Muscle layer of duodenum (tissue), 2 donors: ENCODE measurements around the gene CNPY4.

Experiments
- H3K27ac ChIP-seq: one replicate; pipeline ENCODE4 v1.7.0; 2013; ENCODE audit warnings: mild to moderate bottlenecking, low read length
- H3K27me3 ChIP-seq: one replicate; pipeline ENCODE4 v1.7.0; 2013; ENCODE audit warnings: low read depth, mild to moderate bottlenecking, control low read depth, low read length
- H3K36me3 ChIP-seq, 2 donors: one replicate each; pipeline ENCODE4 v1.7.0; 2013; ENCODE audit warnings: low read length in 2 of 2, control low read depth in 1 of 2, mild to moderate bottlenecking in 1 of 2; ENCODE audit not compliant: insufficient read depth in 2 of 2, control insufficient read depth in 1 of 2
- H3K4me1 ChIP-seq, 2 donors: one replicate each; pipeline ENCODE4 v1.7.0; 2013; ENCODE audit warnings: low read length in 2 of 2, mild to moderate bottlenecking in 2 of 2, control low read depth in 1 of 2, moderate library complexity in 1 of 2; ENCODE audit not compliant: insufficient read depth in 2 of 2, control insufficient read depth in 1 of 2
- H3K4me3 ChIP-seq, 2 donors: one replicate each; pipeline ENCODE4 v1.7.0; 2013; ENCODE audit warnings: low read length in 2 of 2, low read depth in 1 of 2, mild to moderate bottlenecking in 1 of 2
- H3K9me3 ChIP-seq, 2 donors: one replicate each; pipeline ENCODE4 v1.7.0; 2013; ENCODE audit warnings: low read length in 2 of 2, control low read depth in 1 of 2, mild to moderate bottlenecking in 1 of 2; ENCODE audit not compliant: control insufficient read depth in 1 of 2
- donor health status: healthy.

Gene CNPY4, protein sequence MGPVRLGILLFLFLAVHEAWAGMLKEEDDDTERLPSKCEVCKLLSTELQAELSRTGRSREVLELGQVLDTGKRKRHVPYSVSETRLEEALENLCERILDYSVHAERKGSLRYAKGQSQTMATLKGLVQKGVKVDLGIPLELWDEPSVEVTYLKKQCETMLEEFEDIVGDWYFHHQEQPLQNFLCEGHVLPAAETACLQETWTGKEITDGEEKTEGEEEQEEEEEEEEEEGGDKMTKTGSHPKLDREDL

DNA sequence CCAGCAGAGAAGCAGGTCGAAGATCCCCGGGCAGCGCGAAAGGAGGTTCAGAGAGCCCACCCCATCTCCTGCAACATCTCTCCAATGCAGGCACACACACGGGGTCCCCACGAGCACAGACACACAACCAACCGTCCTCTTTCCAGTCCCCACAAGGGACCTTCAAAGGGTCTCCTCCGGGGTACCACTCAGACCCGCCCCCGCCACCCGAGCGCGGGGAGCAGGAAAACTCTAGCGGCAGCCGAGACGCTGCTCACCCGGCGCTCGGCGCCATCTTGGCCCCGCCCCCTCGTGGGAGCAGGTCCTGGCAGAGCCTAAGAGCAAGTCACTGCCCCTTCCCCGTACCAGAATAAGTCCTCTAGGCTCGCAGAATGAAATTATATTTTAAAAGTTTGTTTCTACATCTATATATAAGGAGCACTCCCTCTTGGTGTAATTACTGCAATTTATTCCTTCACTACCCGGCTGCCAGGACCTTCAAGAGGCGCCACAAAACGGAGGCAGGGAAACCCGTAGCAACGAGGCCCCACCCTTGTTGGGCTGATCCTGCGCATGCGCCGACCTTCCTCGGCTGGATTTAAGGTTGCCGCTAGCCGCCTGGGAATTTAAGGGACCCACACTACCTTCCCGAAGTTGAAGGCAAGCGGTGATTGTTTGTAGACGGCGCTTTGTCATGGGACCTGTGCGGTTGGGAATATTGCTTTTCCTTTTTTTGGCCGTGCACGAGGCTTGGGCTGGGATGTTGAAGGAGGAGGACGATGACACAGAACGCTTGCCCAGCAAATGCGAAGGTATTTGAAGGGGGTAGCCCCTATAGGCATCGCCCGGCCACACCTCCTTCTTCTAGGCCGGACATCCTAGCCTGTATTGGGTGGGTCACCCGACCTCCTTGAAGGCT, at the start of gene CNPY4, which contains the start of gene TAF6:
TSS of gene CNPY4 (plus strand) at position 563 of the 898 bp plus-strand sequence. CDS start at position 674, 111 bp downstream.
TSS of gene TAF6 (minus strand) at position 287 of the 898 bp plus-strand sequence. CDS start 5,149 bp downstream, outside the sequence.
- peaks cover 6 to 18% of the 10 kb centered on the region in 2 donors for H3K4me1 ChIP-seq
- H3K36me3 ChIP-seq: no peaks in the 10 kb centered on the region
- peak within 1 kb of the TSS; percentile 93 to 98 for H3K4me3 ChIP-seq
- no peaks in the 10 kb centered on the region for H3K27me3 ChIP-seq
- peak within 1 kb of the TSS; percentile 95 for H3K27ac ChIP-seq
- H3K9me3 ChIP-seq: no peaks in the 10 kb centered on the region

GRCh38 chr7:100069991-100070390, 49.4 kb upstream of the CNPY4 start:
- H3K27ac ChIP-seq: no peak overlapping the region
- peaks cover 50 to 59% of the 10 kb centered on the region in 2 donors for H3K36me3 ChIP-seq
- H3K9me3 ChIP-seq: peaks cover 20 to 22% of the 10 kb centered on the region in 2 donors
- no peak overlapping the region for H3K4me3 ChIP-seq
- H3K27me3 ChIP-seq: no peaks in the 10 kb centered on the region
- H3K4me1 ChIP-seq: peaks cover 0 to 11% of the 10 kb centered on the region in 2 donors

DNA sequence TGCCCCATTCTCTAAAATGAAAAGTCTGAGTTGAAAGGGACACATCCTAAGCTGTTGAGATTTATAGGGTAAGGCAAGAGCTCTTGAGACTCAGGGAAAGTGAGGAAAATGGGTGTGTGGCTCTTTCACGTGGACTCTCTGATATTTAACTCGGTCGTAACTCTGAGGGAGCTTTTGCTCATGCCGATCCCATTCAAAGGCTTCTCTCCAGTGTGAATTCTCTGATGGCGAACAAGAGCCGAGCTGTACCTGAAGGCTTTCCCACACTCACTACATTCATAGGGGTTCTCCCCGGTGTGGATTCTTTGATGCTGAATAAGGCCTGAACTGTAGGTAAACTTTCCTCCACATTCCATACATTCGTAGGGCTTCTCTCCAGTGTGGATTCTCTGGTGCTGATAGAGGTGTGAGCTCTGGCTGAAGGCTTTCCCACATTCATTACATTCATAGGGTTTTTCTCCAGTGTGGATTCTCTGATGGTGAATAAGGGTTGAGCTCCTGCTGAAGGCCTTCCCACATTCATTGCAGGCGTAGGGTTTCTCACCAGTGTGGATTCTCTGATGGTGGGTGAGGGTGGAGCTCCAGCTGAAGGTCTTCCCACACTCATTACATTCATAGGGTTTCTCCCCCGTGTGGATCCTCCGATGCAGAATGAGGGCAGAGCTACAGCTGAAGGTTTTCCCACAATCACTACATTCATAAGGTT, 48.3 kb upstream of the CNPY4 start:
- Histone ChIP-seq H3K9me3 (peaks cover 20 to 22% of the 10 kb centered on the region in 2 donors), H3K27ac (no peak overlapping the region), H3K36me3 (peaks cover 60 to 71% of the 10 kb centered on the region in 2 donors), H3K4me1 (no peaks in the 10 kb centered on the region), H3K4me3 (peak overlapping the region in 1 of 2 donors; percentile 30), H3K27me3 (no peaks in the 10 kb centered on the region)

GRCh38 chr7:100072462-100072861, 47.0 kb upstream of the CNPY4 start:
- Histone ChIP-seq H3K4me3 (peak overlapping the region in 1 of 2 donors; percentile 30), H3K36me3 (peaks cover 68 to 82% of the 10 kb centered on the region in 2 donors), H3K27ac (no peak overlapping the region), H3K27me3 (no peaks in the 10 kb centered on the region), H3K9me3 (peaks cover 20 to 22% of the 10 kb centered on the region in 2 donors), H3K4me1 (no peaks in the 10 kb centered on the region)

DNA sequence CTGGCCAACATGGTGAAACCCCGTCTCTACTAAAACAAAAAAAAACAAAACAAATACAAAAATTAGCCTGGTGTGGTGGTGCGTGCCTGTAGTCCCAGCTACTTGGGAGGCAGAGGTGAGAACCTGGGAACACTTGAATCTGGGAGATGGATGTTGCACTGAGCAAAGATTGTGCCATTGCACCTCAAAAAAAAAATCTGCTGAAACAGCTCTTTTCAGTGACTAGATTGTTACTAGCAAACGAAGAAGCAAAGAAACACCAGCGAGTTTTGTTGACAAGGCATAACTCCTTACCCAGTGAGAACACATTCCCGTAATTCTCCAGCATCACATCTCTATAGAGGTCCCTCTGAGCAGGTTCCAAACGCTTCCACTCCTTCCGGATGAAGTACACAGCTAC, 44.6 kb upstream of the CNPY4 start:
- H3K4me3 ChIP-seq: no peak overlapping the region
- no peak overlapping the region for H3K27ac ChIP-seq
- H3K27me3 ChIP-seq: no peaks in the 10 kb centered on the region
- H3K36me3 ChIP-seq: peaks cover 66 to 83% of the 10 kb centered on the region in 2 donors
- peaks cover 0 to 10% of the 10 kb centered on the region in 2 donors for H3K4me1 ChIP-seq
- H3K9me3 ChIP-seq: peaks cover 20 to 22% of the 10 kb centered on the region in 2 donors

DNA sequence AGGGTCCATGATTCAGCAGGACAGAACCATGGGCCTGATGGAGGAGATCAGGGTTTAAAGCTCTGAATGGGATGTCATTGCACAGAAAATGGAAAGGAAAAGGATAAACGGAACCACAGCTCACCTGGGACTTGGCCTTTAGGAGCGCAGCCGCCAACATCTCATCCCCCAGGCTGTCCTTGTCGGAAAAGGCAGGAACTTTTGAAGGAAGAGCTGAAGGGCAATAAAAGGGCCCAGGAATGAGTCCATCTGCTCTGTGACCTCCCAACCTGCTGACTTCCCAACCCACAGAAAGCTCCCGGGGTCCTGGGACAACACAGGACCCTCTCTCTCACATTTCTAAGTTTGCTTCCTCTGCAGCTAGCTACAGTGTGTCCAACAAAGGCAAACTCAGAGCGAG, 44.0 kb upstream of the CNPY4 start:
- H3K4me1 ChIP-seq: peaks cover 0 to 16% of the 10 kb centered on the region in 2 donors
- H3K27me3 ChIP-seq: no peaks in the 10 kb centered on the region
- H3K36me3 ChIP-seq: peaks cover 61 to 77% of the 10 kb centered on the region in 2 donors
- H3K27ac ChIP-seq: no peak overlapping the region
- no peak overlapping the region for H3K4me3 ChIP-seq
- H3K9me3 ChIP-seq: peaks cover 20 to 22% of the 10 kb centered on the region in 2 donors

DNA sequence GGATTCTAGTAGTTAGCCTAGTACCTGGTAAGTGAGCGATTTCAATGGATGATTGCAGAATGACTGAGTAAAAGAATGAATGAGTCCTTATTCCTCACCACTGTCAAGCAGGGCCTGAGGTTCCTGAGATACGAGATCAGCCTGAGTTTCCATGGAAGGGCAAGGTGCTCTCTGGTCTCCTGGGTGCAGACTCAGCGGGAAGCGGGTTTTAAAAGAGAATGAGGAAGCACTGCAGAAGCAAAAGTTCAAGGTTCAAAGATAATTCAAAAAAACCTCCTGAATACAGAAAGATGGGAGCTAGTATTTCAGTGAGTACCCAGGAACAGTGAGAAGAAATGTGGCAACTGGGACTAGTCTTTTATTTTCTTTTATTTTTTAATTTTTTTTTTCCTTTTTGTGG, 42.2 kb upstream of the CNPY4 start:
- Histone ChIP-seq H3K27ac (no peak overlapping the region), H3K27me3 (no peaks in the 10 kb centered on the region), H3K36me3 (peaks cover 43 to 59% of the 10 kb centered on the region in 2 donors)

DNA sequence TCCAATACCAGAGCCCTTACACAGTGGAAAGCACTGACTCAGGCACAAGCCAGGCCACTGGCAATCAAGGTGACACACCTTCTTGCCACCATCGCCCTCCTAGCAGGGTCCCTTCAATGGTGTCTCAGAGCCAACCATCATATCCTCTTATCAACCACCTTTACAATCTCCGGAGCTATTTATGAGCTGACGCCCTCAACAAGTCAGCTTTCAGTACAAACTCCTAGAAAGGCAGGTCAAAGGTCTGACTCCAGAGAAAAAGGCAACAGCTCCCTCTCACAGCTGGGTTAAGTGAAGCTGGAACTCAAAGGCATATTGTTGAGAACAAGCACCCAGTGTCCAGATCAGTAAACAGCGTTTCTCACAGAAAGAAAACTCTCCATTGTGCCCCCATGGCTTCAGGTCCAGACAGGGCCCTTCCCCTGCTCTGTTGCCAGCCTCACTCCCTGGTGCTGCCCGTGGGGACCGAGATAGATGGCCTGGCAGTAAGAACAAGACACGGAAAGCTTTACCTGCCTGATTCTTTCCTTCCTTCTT, 40.3 kb upstream of the CNPY4 start:
- peak overlapping the region; percentile 35 for H3K27ac ChIP-seq

More for the DNA sequence above, 42.2 kb upstream of the CNPY4 start:
- H3K9me3 ChIP-seq: peaks cover 2 to 4% of the 10 kb centered on the region in 2 donors
- H3K4me1 ChIP-seq: peaks cover 0 to 21% of the 10 kb centered on the region in 2 donors
- no peak overlapping the region for H3K4me3 ChIP-seq

DNA sequence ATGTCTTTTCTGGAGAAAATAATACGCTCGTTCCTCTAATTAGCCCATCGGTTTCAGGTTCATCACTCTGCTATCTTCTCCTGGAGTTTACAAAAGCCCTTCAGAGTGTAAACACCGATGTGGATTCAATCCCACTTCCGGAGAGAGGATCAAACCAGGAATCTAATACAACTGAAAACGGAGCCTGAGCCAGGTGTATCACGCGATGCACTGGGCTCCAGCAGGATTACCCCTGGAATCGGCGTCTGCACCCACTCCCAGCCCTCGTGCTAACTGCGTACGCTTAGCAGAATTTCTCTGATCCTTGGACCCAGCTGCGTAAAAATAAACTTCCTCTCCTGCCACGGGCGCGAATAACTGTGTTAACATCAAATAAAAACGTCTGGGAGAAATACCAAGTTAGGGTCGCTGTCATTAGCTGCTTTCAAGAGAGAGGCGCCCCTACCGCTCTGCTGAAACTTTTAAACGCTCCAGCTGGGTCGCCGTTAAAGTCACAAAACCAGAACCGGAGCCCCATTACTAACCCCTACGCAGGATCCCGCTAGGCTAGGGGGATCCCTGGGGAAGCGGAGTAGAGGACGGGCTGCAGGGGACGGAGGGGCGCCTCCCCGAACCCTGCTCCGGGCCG, 38.4 kb upstream of the CNPY4 start:
- H3K4me3 ChIP-seq: peak overlapping the region; percentile 94
- peaks cover 0 to 30% of the 10 kb centered on the region in 2 donors for H3K4me1 ChIP-seq
- H3K9me3 ChIP-seq: no peaks in the 10 kb centered on the region
- H3K27ac ChIP-seq: peak overlapping the region; percentile 89
- peaks cover 8 to 21% of the 10 kb centered on the region in 2 donors for H3K36me3 ChIP-seq
- no peaks in the 10 kb centered on the region for H3K27me3 ChIP-seq

More for the DNA sequence above, 40.3 kb upstream of the CNPY4 start:
- H3K27me3 ChIP-seq: no peaks in the 10 kb centered on the region
- H3K36me3 ChIP-seq: peaks cover 27 to 41% of the 10 kb centered on the region in 2 donors
- H3K4me3 ChIP-seq: no peak overlapping the region
- no peaks in the 10 kb centered on the region for H3K9me3 ChIP-seq
- H3K4me1 ChIP-seq: peaks cover 0 to 30% of the 10 kb centered on the region in 2 donors

DNA sequence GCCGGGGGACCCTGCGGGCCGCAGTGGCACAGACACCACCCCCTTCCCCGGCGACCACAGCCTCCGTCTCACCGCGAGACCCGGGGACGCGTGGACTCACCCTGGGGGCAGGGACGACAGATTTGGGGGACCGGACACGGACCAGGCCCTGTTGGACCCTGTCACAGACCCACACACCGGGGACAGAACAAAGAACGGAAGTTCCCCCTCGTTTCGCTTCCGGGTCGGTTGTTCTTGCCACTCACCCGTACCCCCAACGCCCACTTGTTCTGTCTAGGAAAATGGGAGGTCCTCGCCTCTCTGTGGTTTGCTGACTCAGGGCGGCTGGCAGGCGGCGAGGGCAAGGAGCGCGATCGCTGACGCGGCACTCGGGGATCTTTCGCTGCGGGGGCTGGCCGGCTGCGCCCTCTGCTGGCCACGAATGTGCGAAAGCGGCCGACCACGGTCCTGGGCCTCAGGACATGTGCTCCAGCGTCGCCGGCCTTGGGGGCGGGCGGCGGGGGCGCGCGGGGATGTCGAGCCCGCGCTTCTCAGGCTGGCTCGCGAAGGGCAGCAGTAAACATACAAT, 37.8 kb upstream of the CNPY4 start, which contains the start of gene ZNF3:
TSS of gene ZNF3 (minus strand) at position 189 of the 568 bp plus-strand sequence. CDS start 4,366 bp downstream, outside the sequence.
- Histone ChIP-seq H3K4me1 (peaks cover 0 to 30% of the 10 kb centered on the region in 2 donors), H3K27ac (peak within 1 kb of the TSS; percentile 89)

More for the DNA sequence above, 37.8 kb upstream of the CNPY4 start, which contains the start of gene ZNF3:
- Histone ChIP-seq H3K36me3 (peaks cover 5 to 16% of the 10 kb centered on the region in 2 donors), H3K4me3 (peak within 1 kb of the TSS; percentile 94), H3K9me3 (no peaks in the 10 kb centered on the region), H3K27me3 (no peaks in the 10 kb centered on the region)
